Liver (tissue), 9 donors: ENCODE data around the gene HADHB. TPM values are rescaled to one million over a fixed set of nuclear protein-coding genes. Genes with fewer than 3 reads are reported as not detected.

ENCODE experiments used
- DNase-seq: peaks from one replicate; pipeline ENCODE4 v3.0.0-alpha.2; 2017; ENCODE audit warnings: low spot score
- H3K27ac ChIP-seq, 2 donors: one replicate each; pipeline ENCODE4 v1.7.0; 2013; ENCODE audit warnings: inconsistent platforms in 2 of 2, low read length in 2 of 2, control low read depth in 1 of 2, low read depth in 1 of 2, mild to moderate bottlenecking in 1 of 2
- H3K27me3 ChIP-seq, 4 donors: one replicate each; pipeline versions ENCODE4 v1.6.1 to v1.7.0; 2013; ENCODE audit warnings: low read length in 3 of 4, inconsistent platforms in 1 of 4, mild to moderate bottlenecking in 1 of 4, moderate library complexity in 1 of 4; ENCODE audit not compliant: control insufficient read depth in 4 of 4, insufficient read depth in 4 of 4
- H3K36me3 ChIP-seq, 4 donors: one replicate each; pipeline versions ENCODE4 v1.6.1 to v1.7.0; 2013; ENCODE audit warnings: low read length in 3 of 4, mild to moderate bottlenecking in 3 of 4, low read depth in 1 of 4, moderate library complexity in 1 of 4; ENCODE audit not compliant: control insufficient read depth in 4 of 4, insufficient read depth in 3 of 4
- H3K4me1 ChIP-seq, 4 donors: one replicate each; pipeline versions ENCODE4 v1.6.1 to v1.7.0; 2013; ENCODE audit warnings: low read length in 3 of 4, mild to moderate bottlenecking in 3 of 4, moderate library complexity in 1 of 4; ENCODE audit not compliant: control insufficient read depth in 4 of 4, insufficient read depth in 4 of 4
- H3K4me3 ChIP-seq, 3 donors: one replicate each; pipeline versions ENCODE4 v1.6.1 to v1.7.0; 2013; ENCODE audit warnings: low read length in 3 of 3, control low read depth in 1 of 3, low read depth in 1 of 3, mild to moderate bottlenecking in 1 of 3
- H3K9ac ChIP-seq, 2 donors: one replicate each; pipeline ENCODE4 v1.7.0; 2013; ENCODE audit warnings: low read length in 2 of 2, mild to moderate bottlenecking in 2 of 2, moderate library complexity in 2 of 2, control low read depth in 1 of 2, low read depth in 1 of 2
- H3K9me3 ChIP-seq, 4 donors: one replicate each; pipeline versions ENCODE4 v1.6.1 to v1.7.0; 2013; ENCODE audit warnings: low read length in 3 of 4; ENCODE audit not compliant: control insufficient read depth in 4 of 4
- EGR1 ChIP-seq, 2 donors: IDR thresholded peaks; 2 replicates each; pipeline ENCODE4 v1.6.1; 2016 to 2018; ENCODE audit warnings: antibody characterized with exemption in 2 of 2, low read depth in 2 of 2
- FOXA1 ChIP-seq: IDR thresholded peaks from 2 replicates; pipeline ENCODE4 v1.6.1; 2016; ENCODE audit warnings: antibody characterized with exemption
- FOXA2 ChIP-seq: IDR thresholded peaks from 2 replicates; pipeline ENCODE4 v1.6.1; 2016; ENCODE audit warnings: antibody characterized with exemption
- GABPA ChIP-seq, 2 donors: IDR thresholded peaks in 1 of 2; conservative IDR thresholded peaks in 1 of 2; 2 replicates each; pipeline ENCODE4 v1.6.1; 2016; ENCODE audit warnings: antibody characterized with exemption in 2 of 2, mild to moderate bottlenecking in 1 of 2, moderate library complexity in 1 of 2
- HNF4A ChIP-seq, 2 donors: conservative IDR thresholded peaks; 2 replicates each; pipeline ENCODE4 v1.6.1; 2016; ENCODE audit warnings: antibody characterized with exemption in 2 of 2, mild to moderate bottlenecking in 2 of 2
- HNF4G ChIP-seq: IDR thresholded peaks from 2 replicates; pipeline ENCODE4 v1.6.1; 2016; ENCODE audit warnings: antibody characterized with exemption
- JUND ChIP-seq, 2 donors: IDR thresholded peaks; 2 replicates each; pipeline ENCODE4 v1.6.1; 2016; ENCODE audit warnings: antibody characterized with exemption in 2 of 2
- NR2F2 ChIP-seq: IDR thresholded peaks from 2 replicates; pipeline ENCODE4 v1.6.1; 2016; ENCODE audit warnings: antibody characterized with exemption
- RAD21 ChIP-seq, 2 donors: IDR thresholded peaks; 2 replicates each; pipeline ENCODE4 v1.6.1; 2016; ENCODE audit warnings: antibody characterized with exemption in 2 of 2, mild to moderate bottlenecking in 2 of 2
- RXRA ChIP-seq, 2 donors: IDR thresholded peaks; 2 replicates each; pipeline ENCODE4 v1.6.1; 2017 to 2018; ENCODE audit warnings: antibody characterized with exemption in 2 of 2, mild to moderate bottlenecking in 1 of 2
- SP1 ChIP-seq: IDR thresholded peaks from 2 replicates; pipeline ENCODE4 v1.6.1; 2018; ENCODE audit warnings: antibody characterized with exemption, mild to moderate bottlenecking
- TAF1 ChIP-seq: conservative IDR thresholded peaks from 2 replicates; pipeline ENCODE4 v1.6.1; 2016; ENCODE audit warnings: antibody characterized with exemption, mild to moderate bottlenecking
- YY1 ChIP-seq: IDR thresholded peaks from 2 replicates; pipeline ENCODE4 v1.6.1; 2016; ENCODE audit warnings: antibody characterized with exemption, mild to moderate bottlenecking
- WGBS: extraction: QIAGEN DNeasy Blood & Tissue Kit; methylation state at CpG from one replicate; pipeline ENCODE4 v1.1.7; 2013; 5-methylcytosine and 5-hydroxymethylcytosine counted together
- polyA plus RNA-seq, 2 donors: library from polyadenylated mRNA; stranded (reverse) in 1 of 2; unstranded in 1 of 2; fragments of 200-250 nt in 1 of 2; fragments of >200 nt in 1 of 2; fragmentation: Nextera tagmentation in 1 of 2; extraction: Ambion mirVana in 1 of 2; gene quantifications; one replicate each; pipeline versions ENCODE4 v1.2.1 to v1.2.3, GENCODE V29; 2013 to 2015
- total RNA-seq, 2 donors: library from RNA; depleted of rRNA; stranded (reverse); fragments of >200 nt; gene quantifications; one replicate each; pipeline ENCODE4 v1.2.3, GENCODE V29; 2014
- TF ChIP-seq, protein P1 (sequence below): IDR thresholded peaks from 2 replicates; pipeline ENCODE4 v1.6.1; 2016; ENCODE audit warnings: antibody characterized with exemption
- TF ChIP-seq, protein P2 (sequence below): IDR thresholded peaks from 2 replicates; pipeline ENCODE4 v1.6.1; 2016; ENCODE audit warnings: antibody characterized with exemption, mild to moderate bottlenecking
- TF ChIP-seq, protein P3 (sequence below): IDR thresholded peaks from 2 replicates; pipeline ENCODE4 v1.6.1; 2016; ENCODE audit warnings: antibody characterized with exemption
- TF ChIP-seq, protein P4 (sequence below): fragments of 150-350 bp; IDR thresholded peaks from 2 replicates; pipeline ENCODE4 v1.5.1; 2017; ENCODE audit warnings: improper control_type of control experiment, low read depth, low read length; ENCODE audit not compliant: missing input control
- TF ChIP-seq, protein P5 (sequence below): IDR thresholded peaks from 2 replicates; pipeline ENCODE4 v1.6.1; 2016; ENCODE audit warnings: antibody characterized with exemption
- donor health status: healthy.
- donor health status: healthy.
- donor health status: healthy.
- donor health status: healthy.
- donor health status: healthy.

HADHB gene
- total and polyA plus RNA-seq, 4 donors, result 103 to 284 (median 261) TPM

DNA sequence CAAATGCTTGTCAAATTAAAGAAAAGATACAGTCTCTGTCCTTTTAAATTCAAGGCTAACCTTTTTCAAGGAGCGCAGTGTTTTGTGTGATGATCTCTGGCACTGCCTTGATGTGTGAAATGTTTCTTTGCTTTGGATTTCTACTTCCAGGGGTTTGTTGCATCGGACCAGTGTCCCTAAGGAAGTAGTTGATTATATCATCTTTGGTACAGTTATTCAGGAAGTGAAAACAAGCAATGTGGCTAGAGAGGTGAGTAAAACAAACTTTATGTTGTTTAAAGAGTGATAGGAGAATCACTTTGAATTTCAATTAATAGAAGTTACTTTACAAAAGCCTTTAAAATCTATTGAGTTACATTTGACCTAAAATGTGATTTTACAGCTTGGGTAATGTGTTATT, 28.8 kb downstream of the HADHB start (continued):
- TF ChIP-seq, protein P1, sequence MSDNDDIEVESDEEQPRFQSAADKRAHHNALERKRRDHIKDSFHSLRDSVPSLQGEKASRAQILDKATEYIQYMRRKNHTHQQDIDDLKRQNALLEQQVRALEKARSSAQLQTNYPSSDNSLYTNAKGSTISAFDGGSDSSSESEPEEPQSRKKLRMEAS, result no peak

GRCh38 chr2:26274058-26274613, 29.4 kb downstream of the HADHB start:
- Histone ChIP-seq H3K4me3 (no peak overlapping the region), H3K27me3 (no peaks in the 10 kb centered on the region), H3K4me1 (peaks cover 11 to 29% (median 22%) of the 10 kb centered on the region in 4 donors), H3K36me3 (peaks cover 1 to 25% (median 19%) of the 10 kb centered on the region in 4 donors), H3K9me3 (no peaks in the 10 kb centered on the region), H3K27ac (peak overlapping the region; percentile 42 to 64), H3K9ac (peak overlapping the region in 1 of 2 donors; percentile 33)
- peak; percentile 52 for DNase-seq
- 10% methylated on average over 5 of the region's 5 CpGs for WGBS
- TF ChIP-seq FOXA1 (peak; percentile 80), HNF4A (conservative IDR thresholded peaks at IDR 0.05) (peak; percentile 87 to 93), GABPA (IDR thresholded peaks at IDR 0.05 in 1 of 2, conservative IDR thresholded peaks at IDR 0.05 in 1 of 2) (peak in 1 of 2 donors; percentile 66), RXRA (IDR thresholded peaks at IDR 0.05) (peak; percentile 99), NR2F2 (peak; percentile 80), SP1 (peak; percentile 98), RAD21 (IDR thresholded peaks at IDR 0.05) (peak; percentile 61 to 72), HNF4G (peak; percentile 57), EGR1 (IDR thresholded peaks at IDR 0.05; ENCODE audit: low read depth in 2 of 2) (peak; percentile 60 to 94), TAF1 (peak; percentile 82), YY1 (peak; percentile 95), JUND (IDR thresholded peaks at IDR 0.05) (peak; percentile 99 to 100), FOXA2 (peak; percentile 86)
- TF ChIP-seq, protein P2, sequence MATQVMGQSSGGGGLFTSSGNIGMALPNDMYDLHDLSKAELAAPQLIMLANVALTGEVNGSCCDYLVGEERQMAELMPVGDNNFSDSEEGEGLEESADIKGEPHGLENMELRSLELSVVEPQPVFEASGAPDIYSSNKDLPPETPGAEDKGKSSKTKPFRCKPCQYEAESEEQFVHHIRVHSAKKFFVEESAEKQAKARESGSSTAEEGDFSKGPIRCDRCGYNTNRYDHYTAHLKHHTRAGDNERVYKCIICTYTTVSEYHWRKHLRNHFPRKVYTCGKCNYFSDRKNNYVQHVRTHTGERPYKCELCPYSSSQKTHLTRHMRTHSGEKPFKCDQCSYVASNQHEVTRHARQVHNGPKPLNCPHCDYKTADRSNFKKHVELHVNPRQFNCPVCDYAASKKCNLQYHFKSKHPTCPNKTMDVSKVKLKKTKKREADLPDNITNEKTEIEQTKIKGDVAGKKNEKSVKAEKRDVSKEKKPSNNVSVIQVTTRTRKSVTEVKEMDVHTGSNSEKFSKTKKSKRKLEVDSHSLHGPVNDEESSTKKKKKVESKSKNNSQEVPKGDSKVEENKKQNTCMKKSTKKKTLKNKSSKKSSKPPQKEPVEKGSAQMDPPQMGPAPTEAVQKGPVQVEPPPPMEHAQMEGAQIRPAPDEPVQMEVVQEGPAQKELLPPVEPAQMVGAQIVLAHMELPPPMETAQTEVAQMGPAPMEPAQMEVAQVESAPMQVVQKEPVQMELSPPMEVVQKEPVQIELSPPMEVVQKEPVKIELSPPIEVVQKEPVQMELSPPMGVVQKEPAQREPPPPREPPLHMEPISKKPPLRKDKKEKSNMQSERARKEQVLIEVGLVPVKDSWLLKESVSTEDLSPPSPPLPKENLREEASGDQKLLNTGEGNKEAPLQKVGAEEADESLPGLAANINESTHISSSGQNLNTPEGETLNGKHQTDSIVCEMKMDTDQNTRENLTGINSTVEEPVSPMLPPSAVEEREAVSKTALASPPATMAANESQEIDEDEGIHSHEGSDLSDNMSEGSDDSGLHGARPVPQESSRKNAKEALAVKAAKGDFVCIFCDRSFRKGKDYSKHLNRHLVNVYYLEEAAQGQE, result peak; percentile 90
- TF ChIP-seq, protein P1, result peak; percentile 97
- TF ChIP-seq, protein P3, sequence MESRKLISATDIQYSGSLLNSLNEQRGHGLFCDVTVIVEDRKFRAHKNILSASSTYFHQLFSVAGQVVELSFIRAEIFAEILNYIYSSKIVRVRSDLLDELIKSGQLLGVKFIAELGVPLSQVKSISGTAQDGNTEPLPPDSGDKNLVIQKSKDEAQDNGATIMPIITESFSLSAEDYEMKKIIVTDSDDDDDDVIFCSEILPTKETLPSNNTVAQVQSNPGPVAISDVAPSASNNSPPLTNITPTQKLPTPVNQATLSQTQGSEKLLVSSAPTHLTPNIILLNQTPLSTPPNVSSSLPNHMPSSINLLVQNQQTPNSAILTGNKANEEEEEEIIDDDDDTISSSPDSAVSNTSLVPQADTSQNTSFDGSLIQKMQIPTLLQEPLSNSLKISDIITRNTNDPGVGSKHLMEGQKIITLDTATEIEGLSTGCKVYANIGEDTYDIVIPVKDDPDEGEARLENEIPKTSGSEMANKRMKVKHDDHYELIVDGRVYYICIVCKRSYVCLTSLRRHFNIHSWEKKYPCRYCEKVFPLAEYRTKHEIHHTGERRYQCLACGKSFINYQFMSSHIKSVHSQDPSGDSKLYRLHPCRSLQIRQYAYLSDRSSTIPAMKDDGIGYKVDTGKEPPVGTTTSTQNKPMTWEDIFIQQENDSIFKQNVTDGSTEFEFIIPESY, result peak; percentile 95
- TF ChIP-seq, protein P4, sequence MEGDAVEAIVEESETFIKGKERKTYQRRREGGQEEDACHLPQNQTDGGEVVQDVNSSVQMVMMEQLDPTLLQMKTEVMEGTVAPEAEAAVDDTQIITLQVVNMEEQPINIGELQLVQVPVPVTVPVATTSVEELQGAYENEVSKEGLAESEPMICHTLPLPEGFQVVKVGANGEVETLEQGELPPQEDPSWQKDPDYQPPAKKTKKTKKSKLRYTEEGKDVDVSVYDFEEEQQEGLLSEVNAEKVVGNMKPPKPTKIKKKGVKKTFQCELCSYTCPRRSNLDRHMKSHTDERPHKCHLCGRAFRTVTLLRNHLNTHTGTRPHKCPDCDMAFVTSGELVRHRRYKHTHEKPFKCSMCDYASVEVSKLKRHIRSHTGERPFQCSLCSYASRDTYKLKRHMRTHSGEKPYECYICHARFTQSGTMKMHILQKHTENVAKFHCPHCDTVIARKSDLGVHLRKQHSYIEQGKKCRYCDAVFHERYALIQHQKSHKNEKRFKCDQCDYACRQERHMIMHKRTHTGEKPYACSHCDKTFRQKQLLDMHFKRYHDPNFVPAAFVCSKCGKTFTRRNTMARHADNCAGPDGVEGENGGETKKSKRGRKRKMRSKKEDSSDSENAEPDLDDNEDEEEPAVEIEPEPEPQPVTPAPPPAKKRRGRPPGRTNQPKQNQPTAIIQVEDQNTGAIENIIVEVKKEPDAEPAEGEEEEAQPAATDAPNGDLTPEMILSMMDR, result no peak
- TF ChIP-seq, protein P5, sequence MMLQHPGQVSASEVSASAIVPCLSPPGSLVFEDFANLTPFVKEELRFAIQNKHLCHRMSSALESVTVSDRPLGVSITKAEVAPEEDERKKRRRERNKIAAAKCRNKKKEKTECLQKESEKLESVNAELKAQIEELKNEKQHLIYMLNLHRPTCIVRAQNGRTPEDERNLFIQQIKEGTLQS, result peak; percentile 97
